ENCODE results near the gene SLAIN1.

The SLAIN1 gene

GRCh38 chr13:77701305-77701704 is 3.8 kb downstream of the SLAIN1 start:
- no peak for DNase-seq
- Histone ChIP-seq H3K27me3 (replicated peaks) (peaks cover 25% of the 10 kb centered on the region), H3K4me3 (ENCODE audit: low read depth, low read length) (no peak overlapping the region), H3K36me3 (replicated peaks) (no peaks in the 10 kb centered on the region), H3K27ac (no peak overlapping the region)
- no peak for TF ChIP-seq CTCF (IDR thresholded peaks at IDR 0.05; ENCODE audit: low read depth, low read length, missing control alignments)
- in situ Hi-C loops (cut with HindIII; ENCODE audit: low pct_ligation_motif_present, low sequenced_read_pairs) = no loop called here

- H3K27ac ChIP-seq = no peak overlapping the region
- H3K36me3 ChIP-seq (replicated peaks) = no peaks in the 10 kb centered on the region
- in situ Hi-C loops (cut with HindIII; ENCODE audit: low pct_ligation_motif_present, low sequenced_read_pairs) = no loop called here
- no peak for DNase-seq
- no peak overlapping the region for H3K4me3 ChIP-seq (ENCODE audit: low read depth, low read length)
- H3K27me3 ChIP-seq (replicated peaks) = peaks cover 16% of the 10 kb centered on the region
- TF ChIP-seq CTCF (IDR thresholded peaks at IDR 0.05; ENCODE audit: low read depth, low read length, missing control alignments) = no peak
Observed at GRCh38 chr13:77702366-77702765, 4.9 kb downstream of the SLAIN1 start.

- Histone ChIP-seq H3K27me3 (replicated peaks) (peaks cover 10% of the 10 kb centered on the region), H3K4me3 (ENCODE audit: low read depth, low read length) (no peak overlapping the region), H3K36me3 (replicated peaks) (no peaks in the 10 kb centered on the region), H3K27ac (no peak overlapping the region)
- in situ Hi-C loops (cut with HindIII; ENCODE audit: low pct_ligation_motif_present, low sequenced_read_pairs) = no loop called here
- TF ChIP-seq CTCF (IDR thresholded peaks at IDR 0.05; ENCODE audit: low read depth, low read length, missing control alignments) = no peak
- DNase-seq = no peak
Observed at GRCh38 chr13:77703408-77703807, 5.9 kb downstream of the SLAIN1 start.

GRCh38 chr13:77714119-77714755 is 16.8 kb downstream of the SLAIN1 start:
- in situ Hi-C loops (cut with HindIII; ENCODE audit: low pct_ligation_motif_present, low sequenced_read_pairs) = no loop called here
- TF ChIP-seq CTCF (IDR thresholded peaks at IDR 0.05; ENCODE audit: low read depth, low read length, missing control alignments) = no peak
- Histone ChIP-seq H3K27ac (no peak overlapping the region), H3K27me3 (replicated peaks) (no peaks in the 10 kb centered on the region), H3K4me3 (ENCODE audit: low read depth, low read length) (no peak overlapping the region), H3K36me3 (replicated peaks) (no peaks in the 10 kb centered on the region)
- no peak for DNase-seq

GRCh38 chr13:77715233-77715891 is 17.9 kb downstream of the SLAIN1 start:
- H3K4me3 ChIP-seq (ENCODE audit: low read depth, low read length) = no peak overlapping the region
- no peak for TF ChIP-seq CTCF (IDR thresholded peaks at IDR 0.05; ENCODE audit: low read depth, low read length, missing control alignments)
- in situ Hi-C loops (cut with HindIII; ENCODE audit: low pct_ligation_motif_present, low sequenced_read_pairs) = no loop called here
- no peak for DNase-seq
- H3K36me3 ChIP-seq (replicated peaks) = no peaks in the 10 kb centered on the region
- H3K27me3 ChIP-seq (replicated peaks) = no peaks in the 10 kb centered on the region
- H3K27ac ChIP-seq = no peak overlapping the region

All from brain microvascular endothelial cell (primary cell).